H1 (cell line): Measurements from ENCODE around the gene MED12L. TPM values are rescaled to one million over a fixed set of nuclear protein-coding genes. Genes with fewer than 3 reads are reported as not detected.

Experiments
- SIRT6 ChIP-seq: IDR thresholded peaks from one replicate; pipeline ENCODE4 v1.7.1; 2012; ENCODE audit warnings: low read length, inconsistent platforms
- ZNF274 ChIP-seq: IDR thresholded peaks from 2 replicates; pipeline ENCODE4 v1.7.0; 2012; ENCODE audit warnings: low read length, borderline replicate concordance; ENCODE audit errors: extremely low read depth
- polyA plus RNA-seq, 7 experiments: library from polyadenylated mRNA; depleted of rRNA in 3 of 7; stranded (reverse) in 5 of 7; unstranded in 2 of 7; fragments of >200 nt in 5 of 7; fragments of 200-250 nt in 2 of 7; gene quantifications; 1 replicate in 5 of 7; 2 replicates in 1 of 7; 4 replicates in 1 of 7; pipeline versions ENCODE4 v1.2.1 to v1.2.3, GENCODE V29; 2011 to 2013; ENCODE audit warnings: missing spikeins in 2 of 7, mixed read lengths in 2 of 7
- total RNA-seq: library from RNA; stranded (reverse); fragmentation: NEBNext Ultra II Directional; extraction: Animal tissue kit (Norgen Biotek cat#: 25700); gene quantifications from 2 replicates; pipeline ENCODE4 v1.2.1, GENCODE V29; 2021
- TF ChIP-seq, protein P1 (sequence below), 3 experiments: IDR thresholded peaks; 1 replicate in 2 of 3; 2 replicates in 1 of 3; pipeline versions ENCODE4 v1.5.1 to v1.6.1; 2011; ENCODE audit warnings: low read length in 3 of 3, mild to moderate bottlenecking in 3 of 3, inconsistent platforms in 2 of 3, low read depth in 1 of 3, moderate library complexity in 1 of 3; ENCODE audit not compliant: insufficient read depth in 1 of 3; ENCODE audit errors: control extremely low read depth in 1 of 3

MED12L gene
- total and polyA plus RNA-seq, 2 of the 8 experiments (the other 6 are each of a cell fraction or from before 2014, with no cell fraction given) = 3.6 to 26.2 TPM

- TF ChIP-seq, protein P1, sequence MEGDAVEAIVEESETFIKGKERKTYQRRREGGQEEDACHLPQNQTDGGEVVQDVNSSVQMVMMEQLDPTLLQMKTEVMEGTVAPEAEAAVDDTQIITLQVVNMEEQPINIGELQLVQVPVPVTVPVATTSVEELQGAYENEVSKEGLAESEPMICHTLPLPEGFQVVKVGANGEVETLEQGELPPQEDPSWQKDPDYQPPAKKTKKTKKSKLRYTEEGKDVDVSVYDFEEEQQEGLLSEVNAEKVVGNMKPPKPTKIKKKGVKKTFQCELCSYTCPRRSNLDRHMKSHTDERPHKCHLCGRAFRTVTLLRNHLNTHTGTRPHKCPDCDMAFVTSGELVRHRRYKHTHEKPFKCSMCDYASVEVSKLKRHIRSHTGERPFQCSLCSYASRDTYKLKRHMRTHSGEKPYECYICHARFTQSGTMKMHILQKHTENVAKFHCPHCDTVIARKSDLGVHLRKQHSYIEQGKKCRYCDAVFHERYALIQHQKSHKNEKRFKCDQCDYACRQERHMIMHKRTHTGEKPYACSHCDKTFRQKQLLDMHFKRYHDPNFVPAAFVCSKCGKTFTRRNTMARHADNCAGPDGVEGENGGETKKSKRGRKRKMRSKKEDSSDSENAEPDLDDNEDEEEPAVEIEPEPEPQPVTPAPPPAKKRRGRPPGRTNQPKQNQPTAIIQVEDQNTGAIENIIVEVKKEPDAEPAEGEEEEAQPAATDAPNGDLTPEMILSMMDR (IDR thresholded peaks at IDR 0.05; ENCODE audit: control extremely low read depth in 1 of 3, insufficient read depth in 1 of 3, low read depth in 1 of 3, low read length in 3 of 3) = no peak
- TF ChIP-seq ZNF274 (no peak), SIRT6 (no peak)
These were observed 224.1 kb downstream of the MED12L start (continued) for GRCh38 chr3:151309566-151309965.
